OCI-LY7 (cell line): ENCODE data around the gene KYAT1.
"Not testable (repeated sequence)": the region's sequence is repeated elsewhere in the genome, so short reads cannot be mapped to it uniquely, and the experiment has no call there.

Source experiments
- EZH2phosphoT487 ChIP-seq: fragments of 200-600 bp; sonication (generic); IDR thresholded peaks from 2 replicates; pipeline ENCODE4 v1.6.1; 2018; ENCODE audit warnings: low read depth, borderline replicate concordance, mild to moderate bottlenecking, mixed run types, antibody characterized with exemption, low read length, moderate library complexity, mixed read lengths
- TF ChIP-seq, protein P1 (sequence below): fragments of 200-600 bp; sonication (generic); conservative IDR thresholded peaks from 2 replicates; pipeline ENCODE4 v1.5.1; 2014; ENCODE audit warnings: mild to moderate bottlenecking, antibody characterized with exemption, low read length, moderate library complexity, mixed read lengths

GRCh38 chr9:128854454-128854853 lies 27.3 kb downstream of the KYAT1 start:
- TF ChIP-seq, protein P1, sequence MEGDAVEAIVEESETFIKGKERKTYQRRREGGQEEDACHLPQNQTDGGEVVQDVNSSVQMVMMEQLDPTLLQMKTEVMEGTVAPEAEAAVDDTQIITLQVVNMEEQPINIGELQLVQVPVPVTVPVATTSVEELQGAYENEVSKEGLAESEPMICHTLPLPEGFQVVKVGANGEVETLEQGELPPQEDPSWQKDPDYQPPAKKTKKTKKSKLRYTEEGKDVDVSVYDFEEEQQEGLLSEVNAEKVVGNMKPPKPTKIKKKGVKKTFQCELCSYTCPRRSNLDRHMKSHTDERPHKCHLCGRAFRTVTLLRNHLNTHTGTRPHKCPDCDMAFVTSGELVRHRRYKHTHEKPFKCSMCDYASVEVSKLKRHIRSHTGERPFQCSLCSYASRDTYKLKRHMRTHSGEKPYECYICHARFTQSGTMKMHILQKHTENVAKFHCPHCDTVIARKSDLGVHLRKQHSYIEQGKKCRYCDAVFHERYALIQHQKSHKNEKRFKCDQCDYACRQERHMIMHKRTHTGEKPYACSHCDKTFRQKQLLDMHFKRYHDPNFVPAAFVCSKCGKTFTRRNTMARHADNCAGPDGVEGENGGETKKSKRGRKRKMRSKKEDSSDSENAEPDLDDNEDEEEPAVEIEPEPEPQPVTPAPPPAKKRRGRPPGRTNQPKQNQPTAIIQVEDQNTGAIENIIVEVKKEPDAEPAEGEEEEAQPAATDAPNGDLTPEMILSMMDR, result not testable (repeated sequence)
- TF ChIP-seq EZH2phosphoT487, result not testable (repeated sequence)
